SK-N-SH (cell line): ENCODE results near the gene EXOC6B. TPM values are rescaled to one million over a fixed set of nuclear protein-coding genes. Genes with fewer than 3 reads are reported as not detected.

ENCODE experiments used
- CTCF ChIA-PET: fragments of 300-600, 350-600 bp; formaldehyde crosslinking; extraction: SDS; loops from one replicate; lab custom pipeline; 2021; lab: Yijun Ruan, JAX
- POLR2A ChIA-PET: fragments of 350-600 bp; sonication (Branson Sonifier 250); formaldehyde crosslinking; extraction: SDS; loops from one replicate; lab custom pipeline; 2020; ENCODE audit warnings: antibody characterized with exemption, inconsistent platforms; lab: Yijun Ruan, JAX
- DNase-seq: peaks from one replicate; pipeline ENCODE4 v3.0.0; 2012
- H2AFZ ChIP-seq: fragments of 200-600 bp; sonication (generic); 2 replicates; pipeline ENCODE4 v1.8.1; 2016; ENCODE audit warnings: antibody characterized with exemption, mild to moderate bottlenecking, low read depth
- H3F3A ChIP-seq: fragments of 200-600 bp; sonication (generic); replicated peaks from 2 replicates; pipeline ENCODE3; 2016; ENCODE audit warnings: antibody characterized with exemption, mild to moderate bottlenecking; ENCODE audit not compliant: insufficient read depth
- H3K27ac ChIP-seq, 2 experiments: fragments of 200-500 bp in 1 of 2; fragments of 200-600 bp in 1 of 2; sonication (Bioruptor generic) in 1 of 2; sonication (generic), shearing (Covaris generic) in 1 of 2; 2 replicates each; pipeline versions ENCODE4 v1.5.1 to v1.6.1; 2014 to 2016; ENCODE audit warnings: low read depth in 2 of 2, inconsistent platforms in 1 of 2, low read length in 1 of 2, mild to moderate bottlenecking in 1 of 2, mixed read lengths in 1 of 2
- H3K27me3 ChIP-seq: fragments of 200-600 bp; sonication (generic), shearing (Covaris generic); 2 replicates; pipeline ENCODE4 v1.6.1; 2016; ENCODE audit warnings: mixed run types; ENCODE audit not compliant: insufficient read depth
- H3K36me3 ChIP-seq, 2 experiments: fragments of 200-500 bp in 1 of 2; fragments of 200-600 bp in 1 of 2; sonication (Bioruptor generic) in 1 of 2; sonication (generic) in 1 of 2; replicated peaks in 1 of 2; 2 replicates each; pipeline versions ENCODE3 to v1.5.1; 2014 to 2016; ENCODE audit warnings: low read length in 1 of 2, mild to moderate bottlenecking in 1 of 2; ENCODE audit not compliant: insufficient read depth in 2 of 2, control insufficient read depth in 1 of 2
- H3K4me1 ChIP-seq, 2 experiments: fragments of 200-500 bp in 1 of 2; fragments of 200-600 bp in 1 of 2; sonication (Bioruptor generic) in 1 of 2; sonication (generic), shearing (Covaris generic) in 1 of 2; 2 replicates each; pipeline versions ENCODE4 v1.5.1 to v1.6.1; 2014 to 2016; ENCODE audit warnings: low read depth in 1 of 2, low read length in 1 of 2, mixed run types in 1 of 2; ENCODE audit not compliant: insufficient read depth in 2 of 2, control insufficient read depth in 1 of 2
- H3K4me2 ChIP-seq: fragments of 200-600 bp; sonication (generic), shearing (Covaris generic); 2 replicates; pipeline ENCODE4 v1.6.1; 2017; ENCODE audit warnings: mixed run types
- H3K4me3 ChIP-seq, 2 experiments: fragments of 200-500 bp in 1 of 2; fragments of 200-600 bp in 1 of 2; sonication (Bioruptor generic) in 1 of 2; sonication (generic), shearing (Covaris generic) in 1 of 2; 2 replicates each; pipeline versions ENCODE4 v1.5.1 to v1.8.1; 2014 to 2016; ENCODE audit warnings: low read depth in 2 of 2, inconsistent platforms in 1 of 2, low read length in 1 of 2, mild to moderate bottlenecking in 1 of 2, mixed read lengths in 1 of 2, moderate library complexity in 1 of 2
- H3K79me2 ChIP-seq: fragments of 200-600 bp; sonication (generic); 2 replicates; pipeline ENCODE4 v1.8.1; 2017; ENCODE audit warnings: mild to moderate bottlenecking; ENCODE audit not compliant: insufficient read depth
- H3K9ac ChIP-seq: fragments of 200-600 bp; sonication (generic); 2 replicates; pipeline ENCODE4 v1.6.1; 2017; ENCODE audit warnings: mixed run types
- H3K9me2 ChIP-seq: fragments of 200-600 bp; sonication (generic); 2 replicates; pipeline ENCODE4 v1.6.1; 2017; ENCODE audit warnings: mixed run types
- H3K9me3 ChIP-seq: fragments of 200-600 bp; sonication (generic); 2 replicates; pipeline ENCODE4 v1.6.1; 2017; ENCODE audit warnings: mixed run types, mild to moderate bottlenecking, moderate library complexity
- H4K20me1 ChIP-seq: fragments of 200-600 bp; sonication (generic); 2 replicates; pipeline ENCODE4 v1.6.1; 2017; ENCODE audit warnings: mild to moderate bottlenecking, mixed run types; ENCODE audit not compliant: insufficient read depth
- EP300 ChIP-seq, 2 experiments: IDR thresholded peaks; 2 replicates each; pipeline versions ENCODE4 v1.4.0 to v1.6.1; 2012; ENCODE audit warnings: borderline replicate concordance in 1 of 2, low read depth in 1 of 2, low read length in 1 of 2
- FOXJ3 ChIP-seq: sonication (generic); formaldehyde crosslinking; IDR thresholded peaks from 2 replicates; pipeline ENCODE4 v1.5.1; 2020; ENCODE audit warnings: mild to moderate bottlenecking, missing genetic modification reagents
- FOXM1 ChIP-seq: IDR thresholded peaks from 2 replicates; pipeline ENCODE4 v1.4.0; 2012; ENCODE audit warnings: low read depth, mild to moderate bottlenecking
- GABPA ChIP-seq: IDR thresholded peaks from 2 replicates; pipeline ENCODE4 v1.4.0; 2012; ENCODE audit warnings: low read depth, mild to moderate bottlenecking
- GATA2 ChIP-seq: sonication (generic); formaldehyde crosslinking; IDR thresholded peaks from 2 replicates; pipeline ENCODE4 v1.5.0; 2020; ENCODE audit warnings: mild to moderate bottlenecking, missing genetic modification reagents
- MEF2A ChIP-seq: IDR thresholded peaks from 2 replicates; pipeline ENCODE4 v1.4.0; 2012; ENCODE audit warnings: low read depth, borderline replicate concordance
- MXI1 ChIP-seq: IDR thresholded peaks from 2 replicates; pipeline ENCODE4 v1.6.1; 2012; ENCODE audit warnings: mild to moderate bottlenecking, low read depth, low read length, improper control_type of control experiment
- PBX3 ChIP-seq: IDR thresholded peaks from 2 replicates; pipeline ENCODE4; 2012
- POLR2AphosphoS5 ChIP-seq: IDR thresholded peaks from 2 replicates; pipeline ENCODE4 v1.6.1; 2012; ENCODE audit warnings: low read depth, low read length
- RAD21 ChIP-seq: IDR thresholded peaks from 2 replicates; pipeline ENCODE4 v1.6.1; 2012; ENCODE audit warnings: mild to moderate bottlenecking, low read length
- RCOR1 ChIP-seq: fragments of 150-350 bp; IDR thresholded peaks from 2 replicates; pipeline ENCODE4 v1.6.1; 2017; ENCODE audit warnings: antibody characterized with exemption, low read length
- RFX5 ChIP-seq: IDR thresholded peaks from 2 replicates; pipeline ENCODE4 v1.6.1; 2012; ENCODE audit warnings: mild to moderate bottlenecking, improper control_type of control experiment, low read length
- RXRA ChIP-seq: IDR thresholded peaks from 2 replicates; pipeline ENCODE4 v1.4.0; 2012; ENCODE audit warnings: low read depth, mild to moderate bottlenecking, borderline replicate concordance
- SIN3A ChIP-seq: IDR thresholded peaks from 2 replicates; pipeline ENCODE4 v1.6.1; 2012; ENCODE audit warnings: low read depth, mild to moderate bottlenecking, low read length, moderate library complexity, borderline replicate concordance
- SMC3 ChIP-seq: IDR thresholded peaks from 2 replicates; pipeline ENCODE4 v1.6.1; 2012; ENCODE audit warnings: low read depth, low read length, improper control_type of control experiment
- TAF1 ChIP-seq: IDR thresholded peaks from 2 replicates; pipeline ENCODE4 v1.6.1; 2012; ENCODE audit warnings: low read depth, mild to moderate bottlenecking, low read length, moderate library complexity, borderline replicate concordance
- YY1 ChIP-seq: IDR thresholded peaks from 2 replicates; pipeline ENCODE4 v1.4.0; 2012; ENCODE audit warnings: low read depth, mild to moderate bottlenecking
- WGBS: methylation state at CpG from one replicate; pipeline ENCODE4 v1.1.6; 2017; ENCODE audit warnings: low lambda C conversion rate; 5-methylcytosine and 5-hydroxymethylcytosine counted together
- polyA plus RNA-seq, 3 experiments: library from polyadenylated mRNA; depleted of rRNA; stranded (reverse); fragments of >200 nt; gene quantifications; 2 replicates each; pipeline ENCODE4 v1.2.3, GENCODE V29; 2012
- TF ChIP-seq, protein P1 (sequence below): fragments of 150-350 bp; IDR thresholded peaks from 2 replicates; pipeline ENCODE4 v1.6.1; 2016; ENCODE audit warnings: mild to moderate bottlenecking, low read depth, low read length

The EXOC6B gene
- polyA plus RNA-seq, 1 of the 3 experiments (the other 2 are of a cell fraction) = 7.4 TPM

- TF ChIP-seq PBX3 = no peak
- no peak for TF ChIP-seq MEF2A
- TF ChIP-seq MXI1 = no peak
- no peak for TF ChIP-seq EP300 (IDR thresholded peaks at IDR 0.05; ENCODE audit: borderline replicate concordance in 1 of 2, low read depth in 1 of 2, low read length in 1 of 2)
- TF ChIP-seq, protein P1, sequence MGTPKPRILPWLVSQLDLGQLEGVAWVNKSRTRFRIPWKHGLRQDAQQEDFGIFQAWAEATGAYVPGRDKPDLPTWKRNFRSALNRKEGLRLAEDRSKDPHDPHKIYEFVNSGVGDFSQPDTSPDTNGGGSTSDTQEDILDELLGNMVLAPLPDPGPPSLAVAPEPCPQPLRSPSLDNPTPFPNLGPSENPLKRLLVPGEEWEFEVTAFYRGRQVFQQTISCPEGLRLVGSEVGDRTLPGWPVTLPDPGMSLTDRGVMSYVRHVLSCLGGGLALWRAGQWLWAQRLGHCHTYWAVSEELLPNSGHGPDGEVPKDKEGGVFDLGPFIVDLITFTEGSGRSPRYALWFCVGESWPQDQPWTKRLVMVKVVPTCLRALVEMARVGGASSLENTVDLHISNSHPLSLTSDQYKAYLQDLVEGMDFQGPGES = no peak
- TF ChIP-seq RXRA = no peak
- no peak for TF ChIP-seq POLR2AphosphoS5
- no peak for TF ChIP-seq FOXJ3
- TF ChIP-seq GABPA = no peak
- TF ChIP-seq TAF1 = no peak
- TF ChIP-seq RFX5 = no peak
- TF ChIP-seq SMC3 = no peak
- TF ChIP-seq RAD21 = no peak
- no peak for TF ChIP-seq GATA2 (CRISPR knock-in tag)
- TF ChIP-seq RCOR1 = no peak
- TF ChIP-seq, all 33 proteins: peak for 0
Measured at GRCh38 chr2:72623481-72623880, 202.4 kb downstream of the EXOC6B start (continued).

DNA sequence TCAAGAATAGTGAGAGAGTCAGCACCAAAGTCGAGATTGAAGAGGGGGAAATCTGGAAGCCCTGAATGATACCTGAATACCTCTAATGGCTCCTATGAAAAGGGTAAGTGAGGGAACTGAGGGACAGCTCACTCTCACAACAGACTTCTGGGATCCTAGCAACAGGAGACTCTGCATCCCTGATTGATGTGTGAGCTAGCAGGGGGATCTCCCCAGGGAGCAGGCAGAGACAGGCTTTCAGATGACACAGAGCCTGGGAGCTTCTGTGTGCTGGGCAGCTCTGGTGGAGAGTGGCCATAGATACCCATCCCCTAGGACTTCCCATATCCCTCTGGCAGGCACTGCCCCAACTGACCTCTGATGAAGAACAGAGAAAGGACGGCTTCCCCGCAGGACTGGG, 206.2 kb downstream of the EXOC6B start:
- H2AFZ ChIP-seq = no peak overlapping the region
- H3K9ac ChIP-seq = no peak overlapping the region
- no peaks in the 10 kb centered on the region for H3K9me3 ChIP-seq
- H3K27me3 ChIP-seq = no peaks in the 10 kb centered on the region
- no peaks in the 10 kb centered on the region for H3K9me2 ChIP-seq
- WGBS = 7% methylated on average over 1 of the region's 3 CpGs
- no peaks in the 10 kb centered on the region for H3F3A ChIP-seq
- H3K4me3 ChIP-seq = no peak overlapping the region
- ChIA-PET CTCF (no interaction called here), POLR2A (no interaction called here)
- no peaks in the 10 kb centered on the region for H3K36me3 ChIP-seq
- TF ChIP-seq FOXM1 (no peak), FOXJ3 (no peak), SIN3A (no peak), EP300 (IDR thresholded peaks at IDR 0.05; ENCODE audit: borderline replicate concordance in 1 of 2, low read depth in 1 of 2, low read length in 1 of 2) (no peak), YY1 (no peak)
- H3K4me1 ChIP-seq = 0 out of 4 replicates have a peak, but pooled peaks cover 0 to under 1% of the 10 kb centered on the region in 2 experiments
- no peaks in the 10 kb centered on the region for H3K79me2 ChIP-seq
- no peak overlapping the region for H3K4me2 ChIP-seq
- no peak overlapping the region for H3K27ac ChIP-seq
- no peaks in the 10 kb centered on the region for H4K20me1 ChIP-seq
- DNase-seq = no peak
